Muscle layer of duodenum (tissue), 2 donors: Measurements from ENCODE around the gene GOLT1A.

Experiments
- H3K27ac ChIP-seq: one replicate; pipeline ENCODE4 v1.7.0; 2013; ENCODE audit warnings: mild to moderate bottlenecking, low read length
- H3K27me3 ChIP-seq: one replicate; pipeline ENCODE4 v1.7.0; 2013; ENCODE audit warnings: low read depth, mild to moderate bottlenecking, control low read depth, low read length
- H3K36me3 ChIP-seq, 2 donors: one replicate each; pipeline ENCODE4 v1.7.0; 2013; ENCODE audit warnings: low read length in 2 of 2, control low read depth in 1 of 2, mild to moderate bottlenecking in 1 of 2; ENCODE audit not compliant: insufficient read depth in 2 of 2, control insufficient read depth in 1 of 2
- H3K4me1 ChIP-seq, 2 donors: one replicate each; pipeline ENCODE4 v1.7.0; 2013; ENCODE audit warnings: low read length in 2 of 2, mild to moderate bottlenecking in 2 of 2, control low read depth in 1 of 2, moderate library complexity in 1 of 2; ENCODE audit not compliant: insufficient read depth in 2 of 2, control insufficient read depth in 1 of 2
- H3K4me3 ChIP-seq, 2 donors: one replicate each; pipeline ENCODE4 v1.7.0; 2013; ENCODE audit warnings: low read length in 2 of 2, low read depth in 1 of 2, mild to moderate bottlenecking in 1 of 2
- H3K9me3 ChIP-seq, 2 donors: one replicate each; pipeline ENCODE4 v1.7.0; 2013; ENCODE audit warnings: low read length in 2 of 2, control low read depth in 1 of 2, mild to moderate bottlenecking in 1 of 2; ENCODE audit not compliant: control insufficient read depth in 1 of 2
- donor health status: healthy.

GOLT1A gene

DNA sequence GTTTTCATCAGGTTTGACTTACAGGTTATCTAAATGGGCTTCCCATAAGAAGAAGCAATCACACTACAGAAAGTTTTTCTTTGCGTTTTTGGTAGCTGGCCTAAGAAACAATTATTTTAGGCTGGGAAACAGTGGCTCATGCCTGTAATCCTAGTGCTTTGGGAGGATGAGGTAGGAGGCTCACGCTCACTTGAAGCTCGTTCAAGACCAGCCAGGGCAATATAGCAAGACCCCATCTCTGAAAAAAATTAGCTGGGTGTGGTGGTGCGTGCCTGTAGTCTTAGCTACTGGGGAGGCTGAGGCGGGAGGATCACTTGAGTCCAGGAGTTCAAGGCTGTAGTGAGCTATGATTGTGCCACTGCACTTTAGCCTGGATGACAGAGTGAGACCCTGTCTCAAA lies 46.1 kb downstream of the GOLT1A start:
- peaks cover 0 to 16% of the 10 kb centered on the region in 2 donors for H3K9me3 ChIP-seq
- H3K27me3 ChIP-seq = no peaks in the 10 kb centered on the region
- H3K4me1 ChIP-seq = no peaks in the 10 kb centered on the region

GRCh38 chr1:204166219-204166618 lies 47.6 kb downstream of the GOLT1A start, which contains the start of gene REN:
REN (minus strand) TSS chr1:204166337; CDS start chr1:204166293, 44 bp downstream.
- H3K4me1 ChIP-seq = no peaks in the 10 kb centered on the region
- peaks cover 8% of the 10 kb centered on the region for H3K27me3 ChIP-seq
- H3K27ac ChIP-seq = no peak within 1 kb of the TSS
- peaks cover 0 to 16% of the 10 kb centered on the region in 2 donors for H3K9me3 ChIP-seq
- no peak within 1 kb of the TSS for H3K4me3 ChIP-seq
- H3K36me3 ChIP-seq = no peaks in the 10 kb centered on the region

More for the DNA sequence above, 46.1 kb downstream of the GOLT1A start:
- H3K36me3 ChIP-seq = no peaks in the 10 kb centered on the region
- H3K4me3 ChIP-seq = no peak overlapping the region
- no peak overlapping the region for H3K27ac ChIP-seq

- Histone ChIP-seq H3K36me3 (no peaks in the 10 kb centered on the region), H3K9me3 (no peaks in the 10 kb centered on the region), H3K27ac (no peak overlapping the region), H3K27me3 (peaks cover 8% of the 10 kb centered on the region), H3K4me3 (no peak overlapping the region), H3K4me1 (no peaks in the 10 kb centered on the region)
Observed at GRCh38 chr1:204162494-204163074, 51.2 kb downstream of the GOLT1A start.

DNA sequence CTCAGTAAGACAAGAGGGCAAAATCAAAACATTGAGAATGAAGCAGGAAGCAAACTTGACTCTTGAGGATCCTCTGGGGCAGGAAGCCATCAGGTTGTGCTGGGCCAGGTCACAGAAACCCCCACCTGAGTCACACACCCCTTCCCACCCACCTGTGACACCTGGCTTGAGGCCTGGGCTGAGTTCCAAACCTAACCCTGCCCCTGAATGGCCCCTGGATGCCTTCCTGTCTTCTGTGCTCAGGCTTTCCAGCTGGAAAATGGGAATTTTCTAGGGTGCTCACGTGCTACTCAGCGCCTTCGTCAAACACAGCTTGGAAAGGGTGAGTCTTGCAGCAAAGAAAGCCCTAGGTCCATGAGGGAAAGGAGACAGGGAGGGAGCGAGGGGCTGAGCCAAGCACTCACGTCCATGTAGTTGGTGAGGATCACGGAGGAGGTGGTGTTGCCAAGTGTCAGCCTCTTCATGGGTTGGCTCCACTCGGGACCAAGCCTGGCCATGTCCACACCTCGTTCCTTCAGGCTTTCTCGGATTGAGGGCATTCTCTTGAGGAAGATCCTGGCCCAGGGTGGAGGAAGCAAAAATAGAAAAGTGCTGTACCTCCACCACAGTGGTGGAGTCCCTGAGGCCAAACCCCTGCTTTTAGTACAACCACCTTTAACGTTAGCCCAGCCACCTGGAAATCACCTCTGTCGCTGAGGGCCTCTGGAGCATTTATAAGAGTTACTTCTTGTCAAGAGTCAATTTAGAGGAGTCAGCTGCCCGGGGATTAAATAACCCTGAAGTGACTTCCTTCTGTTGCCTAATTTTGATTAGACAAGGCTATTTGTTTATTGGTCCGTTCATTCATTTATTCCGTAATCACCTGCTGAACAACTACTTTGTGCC lies 51.9 kb downstream of the GOLT1A start:
- no peak overlapping the region for H3K4me3 ChIP-seq
- H3K36me3 ChIP-seq = no peaks in the 10 kb centered on the region
- no peaks in the 10 kb centered on the region for H3K4me1 ChIP-seq
- no peaks in the 10 kb centered on the region for H3K9me3 ChIP-seq
- H3K27ac ChIP-seq = no peak overlapping the region
- peaks cover 8% of the 10 kb centered on the region for H3K27me3 ChIP-seq

DNA sequence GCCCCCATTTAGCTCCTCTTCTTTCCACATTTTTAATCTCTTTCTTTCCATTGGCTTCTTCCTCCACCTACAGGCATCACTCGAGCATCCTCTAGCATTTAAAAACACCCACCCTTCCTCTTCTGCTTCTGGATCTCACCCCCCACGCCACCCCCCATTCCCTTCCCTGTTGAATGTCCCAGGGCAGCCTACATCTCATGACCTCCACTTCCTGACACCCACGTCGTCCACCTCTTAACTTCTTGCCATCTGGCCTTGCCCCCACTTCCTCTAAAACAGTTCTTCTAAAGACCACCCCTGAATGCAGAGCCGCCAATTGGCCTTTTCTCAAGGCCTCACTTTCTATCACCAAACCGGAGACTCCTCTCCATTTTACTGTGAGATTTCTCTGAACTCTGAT lies 55.8 kb downstream of the GOLT1A start:
- H3K4me3 ChIP-seq = no peak overlapping the region
- peaks cover 8% of the 10 kb centered on the region for H3K27me3 ChIP-seq
- H3K36me3 ChIP-seq = no peaks in the 10 kb centered on the region
- no peak overlapping the region for H3K27ac ChIP-seq
- H3K9me3 ChIP-seq = no peaks in the 10 kb centered on the region
- no peaks in the 10 kb centered on the region for H3K4me1 ChIP-seq

GRCh38 chr1:204155881-204156280 lies 57.9 kb downstream of the GOLT1A start:
- no peaks in the 10 kb centered on the region for H3K9me3 ChIP-seq
- H3K36me3 ChIP-seq = no peaks in the 10 kb centered on the region
- peaks cover 0 to 8% of the 10 kb centered on the region in 2 donors for H3K4me1 ChIP-seq
- no peak overlapping the region for H3K27ac ChIP-seq
- no peaks in the 10 kb centered on the region for H3K27me3 ChIP-seq
- no peak overlapping the region for H3K4me3 ChIP-seq

GRCh38 chr1:204154568-204155255 lies 59.1 kb downstream of the GOLT1A start:
- Histone ChIP-seq H3K4me1 (peaks cover 0 to 8% of the 10 kb centered on the region in 2 donors), H3K4me3 (no peak overlapping the region), H3K36me3 (no peaks in the 10 kb centered on the region), H3K27me3 (no peaks in the 10 kb centered on the region), H3K9me3 (no peaks in the 10 kb centered on the region), H3K27ac (no peak overlapping the region)

DNA sequence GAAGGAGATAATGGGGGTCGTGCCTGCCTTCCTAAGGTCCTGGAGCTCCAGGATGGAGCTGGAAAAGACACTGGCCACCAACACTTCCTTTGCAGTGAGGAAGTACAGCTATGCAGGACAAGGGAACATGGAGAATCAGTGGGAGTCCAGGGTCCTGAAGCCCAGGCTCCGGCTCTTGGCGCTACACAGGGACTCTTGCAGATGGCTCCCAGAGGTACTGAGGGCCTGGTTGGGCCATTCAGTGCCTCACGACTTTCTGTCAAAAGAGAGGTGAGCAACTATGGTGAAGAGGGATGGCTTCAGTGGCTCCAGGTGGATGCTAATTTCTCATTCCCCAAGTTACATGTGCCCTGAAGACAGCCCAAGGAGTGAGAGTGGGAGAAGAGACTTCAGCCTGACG lies 60.1 kb downstream of the GOLT1A start:
- Histone ChIP-seq H3K4me1 (peaks cover 0 to 8% of the 10 kb centered on the region in 2 donors), H3K36me3 (no peaks in the 10 kb centered on the region), H3K27ac (no peak overlapping the region), H3K4me3 (no peak overlapping the region), H3K9me3 (no peaks in the 10 kb centered on the region), H3K27me3 (no peaks in the 10 kb centered on the region)

- H3K4me3 ChIP-seq = peak overlapping the region in 1 of 2 donors; percentile 57
- no peaks in the 10 kb centered on the region for H3K27me3 ChIP-seq
Observed at GRCh38 chr1:204152310-204153044, 61.3 kb downstream of the GOLT1A start.

DNA sequence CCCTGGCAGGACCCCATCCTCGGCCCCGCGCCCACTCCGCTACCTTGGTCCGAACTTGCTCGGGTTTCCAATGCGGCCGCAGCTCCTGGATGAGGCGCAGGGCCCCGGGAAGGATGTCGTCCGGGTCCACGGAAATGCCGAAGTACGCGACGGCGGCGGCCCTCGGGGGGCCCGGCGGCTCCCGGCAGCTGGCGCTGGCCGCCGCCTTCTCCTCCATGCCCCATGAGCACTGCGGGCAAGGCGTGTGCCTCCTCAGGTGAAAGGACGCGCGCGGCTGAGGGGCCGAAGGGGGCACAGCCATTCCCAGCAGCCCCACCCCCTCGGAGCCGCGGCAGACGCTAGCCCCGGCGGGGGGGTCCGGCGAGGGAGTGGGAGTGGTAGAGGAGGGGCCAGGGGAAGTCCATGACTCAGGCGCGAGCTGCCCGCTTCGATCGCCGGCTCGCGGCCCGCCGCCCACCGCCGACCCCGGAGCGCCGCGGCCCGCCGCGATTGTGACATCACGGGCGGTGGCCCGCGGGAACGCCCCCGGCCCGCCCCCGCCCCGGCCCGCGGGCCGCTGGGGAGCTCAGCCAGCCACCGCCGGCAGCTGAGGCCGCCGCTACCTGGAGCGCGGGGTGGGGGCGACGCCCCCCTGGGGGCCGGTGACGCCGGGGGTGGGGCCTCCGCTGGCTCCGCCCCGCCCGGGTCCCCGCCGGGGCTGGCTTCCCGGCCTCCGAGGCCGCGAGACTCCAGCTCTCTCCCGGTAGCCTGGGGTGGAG lies 62.1 kb downstream of the GOLT1A start, which contains the start of gene ETNK2:
Gene ETNK2, minus strand, starts transcription at position 493 of the 758 bp plus-strand sequence. Its CDS starts 192 bp downstream, at position 301.
- Histone ChIP-seq H3K27ac (no peak within 1 kb of the TSS), H3K27me3 (no peaks in the 10 kb centered on the region), H3K4me1 (peaks cover 0 to 8% of the 10 kb centered on the region in 2 donors), H3K9me3 (no peaks in the 10 kb centered on the region), H3K4me3 (peak within 1 kb of the TSS; percentile 26 to 72), H3K36me3 (no peaks in the 10 kb centered on the region)

More at GRCh38 chr1:204152310-204153044, 61.3 kb downstream of the GOLT1A start:
- peaks cover 0 to 8% of the 10 kb centered on the region in 2 donors for H3K4me1 ChIP-seq
- H3K27ac ChIP-seq = no peak overlapping the region
- H3K9me3 ChIP-seq = no peaks in the 10 kb centered on the region
- H3K36me3 ChIP-seq = no peaks in the 10 kb centered on the region
